ENCODE data around the gene DNAJC12.

DNA sequence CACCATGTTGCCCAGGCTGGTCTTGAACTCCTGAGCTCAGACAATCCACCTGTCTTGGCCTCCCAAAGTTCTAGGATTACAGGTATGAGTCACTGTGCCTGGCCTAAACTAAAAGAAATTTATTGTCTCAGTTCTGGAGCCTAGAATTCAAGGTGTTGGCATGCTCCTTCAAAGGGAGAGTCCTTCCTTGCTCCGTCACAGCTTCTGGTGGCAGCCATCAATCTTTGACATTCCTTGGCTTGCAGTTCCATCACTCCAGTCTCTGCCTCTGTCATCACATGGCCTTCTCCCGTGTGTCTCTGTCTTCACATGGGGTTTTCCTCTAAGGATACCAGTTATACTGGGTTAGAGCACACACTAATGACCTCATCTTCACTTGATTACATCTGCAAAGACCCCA, 55.5 kb downstream of the DNAJC12 start:
- no peak for TF ChIP-seq POLR2A (IDR thresholded peaks at IDR 0.05)
- TF ChIP-seq, protein P1, sequence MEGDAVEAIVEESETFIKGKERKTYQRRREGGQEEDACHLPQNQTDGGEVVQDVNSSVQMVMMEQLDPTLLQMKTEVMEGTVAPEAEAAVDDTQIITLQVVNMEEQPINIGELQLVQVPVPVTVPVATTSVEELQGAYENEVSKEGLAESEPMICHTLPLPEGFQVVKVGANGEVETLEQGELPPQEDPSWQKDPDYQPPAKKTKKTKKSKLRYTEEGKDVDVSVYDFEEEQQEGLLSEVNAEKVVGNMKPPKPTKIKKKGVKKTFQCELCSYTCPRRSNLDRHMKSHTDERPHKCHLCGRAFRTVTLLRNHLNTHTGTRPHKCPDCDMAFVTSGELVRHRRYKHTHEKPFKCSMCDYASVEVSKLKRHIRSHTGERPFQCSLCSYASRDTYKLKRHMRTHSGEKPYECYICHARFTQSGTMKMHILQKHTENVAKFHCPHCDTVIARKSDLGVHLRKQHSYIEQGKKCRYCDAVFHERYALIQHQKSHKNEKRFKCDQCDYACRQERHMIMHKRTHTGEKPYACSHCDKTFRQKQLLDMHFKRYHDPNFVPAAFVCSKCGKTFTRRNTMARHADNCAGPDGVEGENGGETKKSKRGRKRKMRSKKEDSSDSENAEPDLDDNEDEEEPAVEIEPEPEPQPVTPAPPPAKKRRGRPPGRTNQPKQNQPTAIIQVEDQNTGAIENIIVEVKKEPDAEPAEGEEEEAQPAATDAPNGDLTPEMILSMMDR (IDR thresholded peaks at IDR 0.05) = no peak

All from uterus (tissue), 2 donors.